NCI-H1694 treated with DMSO at 0.1 percent for 48 hours (cell line): ENCODE data around the gene MTHFR.

Experiments used
- DNase-seq: peaks from one replicate; lab custom pipeline; 2025; lab: John Stamatoyannopoulos, UW

MTHFR gene

GRCh38 chr1:11797525-11798216 lies 8.1 kb downstream of the MTHFR start:
- no peak for DNase-seq

- DNase-seq: no peak
Observed at GRCh38 chr1:11796036-11796828, 9.5 kb downstream of the MTHFR start.

GRCh38 chr1:11795238-11795890 lies 10.4 kb downstream of the MTHFR start:
- no peak for DNase-seq

- no peak for DNase-seq
Observed at GRCh38 chr1:11794446-11795237, 11.1 kb downstream of the MTHFR start.

- no peak for DNase-seq
Observed at GRCh38 chr1:11793819-11794218, 11.9 kb downstream of the MTHFR start.

- DNase-seq: no peak
Observed at GRCh38 chr1:11792106-11792505, 13.7 kb downstream of the MTHFR start.

- no peak for DNase-seq
Observed at GRCh38 chr1:11790880-11791715, 14.7 kb downstream of the MTHFR start.

- DNase-seq: no peak
Observed at GRCh38 chr1:11790101-11790879, 15.5 kb downstream of the MTHFR start.

GRCh38 chr1:11789126-11790067 lies 16.4 kb downstream of the MTHFR start:
- DNase-seq: no peak

- DNase-seq: no peak
Observed at GRCh38 chr1:11788549-11789053, 17.2 kb downstream of the MTHFR start.

GRCh38 chr1:11787804-11788436 lies 17.8 kb downstream of the MTHFR start:
- no peak for DNase-seq

GRCh38 chr1:11787251-11787803 lies 18.4 kb downstream of the MTHFR start:
- DNase-seq: no peak

- no peak for DNase-seq
Observed at GRCh38 chr1:11786168-11786567, 19.6 kb downstream of the MTHFR start.

- DNase-seq: no peak
Observed at GRCh38 chr1:11784993-11785769, 20.6 kb downstream of the MTHFR start.

GRCh38 chr1:11784256-11784992 lies 21.3 kb downstream of the MTHFR start:
- DNase-seq: no peak

GRCh38 chr1:11783556-11783955 lies 22.2 kb downstream of the MTHFR start:
- DNase-seq: no peak
